Tibial artery (tissue), 4 donors: ENCODE measurements around the gene GSG1L.
A peak's percentile ranks its signal among the peaks of the same experiment; 100 is the strongest.

Source experiments
- DNase-seq, 2 donors: peaks; one replicate each; pipeline ENCODE4 v3.0.0-alpha.2; 2019
- H3K27ac ChIP-seq, 2 donors: fragments of 200-600 bp; sonication (generic) in 1 of 2; 1 replicate in 1 of 2; 2 replicates in 1 of 2; pipeline ENCODE4 v1.5.1; 2018 to 2019; ENCODE audit warnings: mild to moderate bottlenecking in 1 of 2
- H3K27me3 ChIP-seq, 2 donors: fragments of 200-600 bp; sonication (generic) in 1 of 2; one replicate each; pipeline versions ENCODE4 v1.5.1 to v1.6.0; 2016 to 2019
- H3K36me3 ChIP-seq, 3 donors: fragments of 200-600 bp; sonication (generic) in 2 of 3; one replicate each; pipeline ENCODE4 v1.5.1; 2016 to 2019; ENCODE audit warnings: mild to moderate bottlenecking in 2 of 3
- H3K4me1 ChIP-seq, 4 donors: fragments of 200-600 bp; sonication (generic) in 2 of 4; 1 replicate in 3 of 4; 2 replicates in 1 of 4; pipeline ENCODE4 v1.5.1; 2016 to 2019
- H3K4me3 ChIP-seq, 2 donors: fragments of 200-600 bp; sonication (generic) in 1 of 2; 1 replicate in 1 of 2; 2 replicates in 1 of 2; pipeline ENCODE4 v1.5.1; 2018 to 2019; ENCODE audit warnings: mild to moderate bottlenecking in 2 of 2
- H3K9me3 ChIP-seq, 3 donors: fragments of 200-600 bp; sonication (generic) in 1 of 3; one replicate each; pipeline ENCODE4 v1.5.1; 2016 to 2019
- CTCF ChIP-seq, 2 experiments: fragments of 200-600 bp in 1 of 2; fragments of 450-650 bp in 1 of 2; IDR thresholded peaks; one replicate each; pipeline ENCODE4 v1.5.1; 2017 to 2019; ENCODE audit warnings: antibody characterized with exemption in 2 of 2, mild to moderate bottlenecking in 1 of 2, moderate library complexity in 1 of 2
- intact Hi-C: fragments of 100-400 bp; cut with DNase I; formaldehyde crosslinking; loops from one replicate; pipeline ENCODE4 v1.15.0; 2023; ENCODE audit warnings: low total_unique reads

The GSG1L gene

DNA sequence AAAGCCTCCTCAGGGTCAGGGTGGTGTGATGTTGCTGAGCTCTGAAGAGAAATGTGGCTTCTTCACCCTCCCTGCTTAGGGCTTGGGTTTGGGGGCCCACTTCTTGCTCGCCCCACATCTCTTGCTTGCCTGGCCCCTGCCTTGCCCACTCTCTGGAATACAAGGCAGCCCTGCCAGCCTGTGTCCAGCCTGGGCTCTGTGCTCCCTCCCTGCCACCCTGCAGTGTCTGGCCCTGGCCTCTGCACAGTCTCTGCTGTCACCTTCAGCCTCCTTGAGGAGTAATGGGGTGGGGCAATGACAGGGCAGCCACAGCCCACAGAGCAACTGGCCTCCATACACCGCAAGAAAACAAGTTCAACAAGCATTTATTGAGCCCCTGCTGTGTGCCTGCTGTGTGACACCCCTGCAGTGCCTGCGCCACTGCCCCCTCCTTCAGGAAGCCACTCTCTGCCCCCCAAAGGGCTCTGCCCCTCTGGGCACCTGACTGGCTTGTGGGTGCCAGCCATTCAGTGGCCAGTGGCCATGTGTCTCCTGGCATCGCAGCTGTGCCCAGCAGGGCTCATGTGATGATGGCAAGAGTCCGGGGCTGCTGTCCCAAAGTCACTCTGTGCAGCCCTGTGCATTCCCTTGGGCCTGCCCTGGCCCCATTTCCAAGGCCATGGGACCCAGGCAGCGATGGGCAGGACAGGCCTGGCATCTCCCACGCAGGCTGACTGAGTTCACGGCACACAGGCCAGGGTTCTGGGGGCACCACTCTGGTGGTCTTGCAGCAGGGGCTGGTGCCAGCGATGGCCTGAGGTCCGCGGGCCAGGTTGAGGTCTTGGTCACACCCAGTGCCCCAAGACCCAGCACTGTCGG is 272.7 kb downstream of the GSG1L start:
- H3K27me3 ChIP-seq: no peaks in the 10 kb centered on the region
- H3K36me3 ChIP-seq: no peaks in the 10 kb centered on the region
- H3K27ac ChIP-seq: peak overlapping the region; percentile 10 to 49
- peaks cover 0 to 45% (median 36%) of the 10 kb centered on the region in 4 donors for H3K4me1 ChIP-seq
- TF ChIP-seq CTCF (IDR thresholded peaks at IDR 0.05): no peak
- H3K9me3 ChIP-seq: no peaks in the 10 kb centered on the region
- DNase-seq: no peak
- intact Hi-C loops: no loop called here
- H3K4me3 ChIP-seq: no peak overlapping the region

DNA sequence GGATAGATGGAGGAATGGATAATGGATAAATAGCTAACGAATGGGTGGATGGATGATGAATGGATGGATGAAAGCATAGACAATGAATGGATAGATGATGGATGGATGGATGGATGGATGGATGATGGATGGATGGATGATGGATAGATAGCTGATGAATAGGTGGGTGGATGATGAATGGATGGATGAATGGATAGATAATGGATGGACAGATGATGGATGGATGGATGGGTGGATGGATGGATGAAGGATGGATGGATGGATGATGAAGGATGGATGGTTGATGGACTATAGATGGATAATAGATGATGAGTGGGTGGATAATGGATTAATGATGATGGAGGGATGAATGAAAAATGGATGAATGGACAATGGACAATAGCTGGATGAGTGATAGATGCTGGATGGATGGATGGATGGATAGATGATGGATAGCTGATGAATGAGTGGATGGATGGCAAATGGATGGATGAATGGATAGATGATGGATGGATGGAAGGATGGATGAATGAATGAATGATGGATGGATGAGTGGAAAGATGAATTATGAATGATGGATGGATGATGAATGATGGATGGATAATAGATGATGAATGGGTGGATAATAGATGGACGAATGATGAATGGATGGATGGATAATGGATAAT is 273.8 kb downstream of the GSG1L start:
- Histone ChIP-seq H3K9me3 (no peaks in the 10 kb centered on the region), H3K4me3 (no peak overlapping the region), H3K4me1 (peaks cover 0 to 45% (median 36%) of the 10 kb centered on the region in 4 donors), H3K36me3 (no peaks in the 10 kb centered on the region), H3K27me3 (no peaks in the 10 kb centered on the region), H3K27ac (no peak overlapping the region)
- DNase-seq: no peak
- no peak for TF ChIP-seq CTCF (IDR thresholded peaks at IDR 0.05)
- intact Hi-C loops: no loop called here

GRCh38 chr16:27789150-27789549 is 274.4 kb downstream of the GSG1L start:
- intact Hi-C loops: no loop called here
- H3K27ac ChIP-seq: no peak overlapping the region
- H3K27me3 ChIP-seq: no peaks in the 10 kb centered on the region
- no peaks in the 10 kb centered on the region for H3K36me3 ChIP-seq
- no peak for DNase-seq
- H3K9me3 ChIP-seq: no peaks in the 10 kb centered on the region
- TF ChIP-seq CTCF (IDR thresholded peaks at IDR 0.05): no peak
- H3K4me1 ChIP-seq: peaks cover 0 to 43% (median 36%) of the 10 kb centered on the region in 4 donors
- no peak overlapping the region for H3K4me3 ChIP-seq

- intact Hi-C loops: no loop called here
These were observed 275.8 kb downstream of the GSG1L start for GRCh38 chr16:27787665-27788064.

More at GRCh38 chr16:27787665-27788064, 275.8 kb downstream of the GSG1L start:
- Histone ChIP-seq H3K27me3 (no peaks in the 10 kb centered on the region), H3K36me3 (no peaks in the 10 kb centered on the region), H3K9me3 (no peaks in the 10 kb centered on the region), H3K4me1 (peaks cover 0 to 33% (median 27%) of the 10 kb centered on the region in 4 donors), H3K27ac (no peak overlapping the region), H3K4me3 (no peak overlapping the region)
- DNase-seq: no peak
- no peak for TF ChIP-seq CTCF (IDR thresholded peaks at IDR 0.05)
